GM19023 (cell line): Measurements from ENCODE around the gene EVL.

ENCODE experiments used
- ATAC-seq: cut with Tn5 transposase; IDR thresholded peaks from one replicate; pipeline ENCODE4 v1.9.1; 2021; ENCODE audit warnings: mild to moderate bottlenecking, moderate library complexity; ENCODE audit not compliant: unreplicated experiment

Gene EVL

GRCh38 chr14:100037353-100037752, 27.9 kb upstream of the EVL start:
- no peak for ATAC-seq

DNA sequence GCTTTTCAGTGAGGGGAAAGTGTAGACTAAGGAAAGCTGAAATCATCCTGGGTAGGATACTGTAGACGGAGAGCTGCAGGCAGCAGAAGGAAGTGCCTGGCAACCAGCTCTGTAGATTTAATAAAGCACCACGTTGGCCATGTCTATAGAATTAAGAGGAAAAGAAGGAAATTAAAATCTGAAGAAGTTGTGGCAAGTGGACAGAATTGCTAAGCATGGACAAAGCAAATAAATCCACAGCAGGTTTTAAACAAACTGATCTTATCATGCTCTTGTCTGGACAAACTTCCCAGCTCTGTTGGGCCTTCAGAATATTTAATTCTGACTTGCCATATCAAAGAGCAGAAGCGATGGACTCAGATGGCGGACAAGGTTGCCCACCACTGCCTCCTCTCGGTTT, 27.2 kb upstream of the EVL start:
- ATAC-seq, result no peak

GRCh38 chr14:100039903-100040302, 25.3 kb upstream of the EVL start:
- ATAC-seq, result no peak

GRCh38 chr14:100041271-100041670, 24.0 kb upstream of the EVL start:
- ATAC-seq, result no peak

DNA sequence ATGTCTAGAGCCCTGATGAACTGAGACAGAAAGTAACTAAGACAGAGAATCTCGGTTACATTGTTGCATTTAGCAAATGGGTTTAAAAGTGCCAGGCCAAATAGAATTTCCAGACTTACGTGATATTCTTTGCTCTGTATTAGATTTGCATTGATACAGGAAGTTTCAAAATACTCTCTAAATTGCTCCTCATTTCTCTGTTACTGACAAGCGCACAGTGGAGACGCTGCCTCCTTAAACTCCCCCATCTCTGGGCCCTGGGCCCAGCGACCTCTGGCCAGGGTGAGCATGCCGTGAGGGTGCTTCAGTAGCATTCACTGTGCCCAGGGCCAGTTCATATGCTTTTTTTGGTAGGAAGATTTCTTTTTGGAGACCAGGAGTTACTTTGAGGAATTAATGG, 22.9 kb upstream of the EVL start:
- no peak for ATAC-seq

DNA sequence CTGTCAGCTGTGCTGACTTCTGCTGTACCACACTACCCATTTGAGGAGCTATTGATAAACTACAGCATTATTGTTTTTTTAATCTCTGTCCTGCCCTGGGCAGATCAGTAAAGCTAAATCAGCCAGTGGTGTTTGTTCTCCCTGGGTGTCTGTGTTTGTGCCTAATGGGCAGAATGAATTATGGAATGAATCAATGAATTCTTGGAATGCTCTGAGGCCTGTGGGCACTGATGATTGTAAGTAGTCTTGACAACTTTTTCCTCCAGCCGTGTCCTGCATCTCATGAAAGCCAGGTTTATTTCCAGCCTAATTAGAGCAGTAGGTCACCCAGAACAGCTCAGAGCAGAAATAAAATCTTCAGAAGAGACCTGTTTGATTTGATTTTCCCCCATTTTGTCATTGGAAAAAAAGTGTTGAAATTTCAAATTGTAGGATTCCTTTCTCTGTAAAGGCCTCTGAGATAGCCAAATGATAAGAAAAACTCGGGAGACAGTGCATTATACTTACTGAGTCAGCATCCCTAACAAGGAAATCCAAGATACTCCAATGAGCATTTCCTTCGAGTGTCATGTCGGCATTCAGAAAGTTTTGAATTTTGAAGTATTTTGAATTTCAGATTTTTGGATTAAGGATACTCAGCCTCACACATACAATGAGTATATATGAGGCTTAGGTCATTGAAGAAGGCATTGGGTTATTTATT, 19.4 kb upstream of the EVL start:
- ATAC-seq, result no peak

GRCh38 chr14:100047600-100047999, 17.6 kb upstream of the EVL start:
- no peak for ATAC-seq

GRCh38 chr14:100048786-100049185, 16.4 kb upstream of the EVL start:
- no peak for ATAC-seq

DNA sequence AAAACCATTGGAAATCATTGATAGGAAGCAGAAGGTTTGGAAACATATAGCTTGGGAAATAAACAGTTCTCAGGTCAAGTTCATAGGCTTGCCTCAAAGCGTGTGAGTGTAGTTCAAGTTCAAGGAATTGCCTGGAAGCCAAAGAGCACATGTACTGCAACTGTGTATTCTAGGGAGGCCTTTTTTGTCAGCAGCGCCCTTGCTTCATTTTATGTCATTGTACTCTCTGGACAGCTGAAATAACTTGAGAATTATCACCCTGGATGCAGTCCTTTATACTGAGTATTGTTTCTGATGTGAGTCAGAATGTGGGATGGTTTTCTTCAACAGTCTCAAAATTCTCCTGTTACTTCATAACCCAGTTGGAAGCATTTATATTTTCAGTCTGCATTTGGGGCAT, 16.0 kb upstream of the EVL start:
- no peak for ATAC-seq

- no peak for ATAC-seq
These were observed 14.1 kb upstream of the EVL start for GRCh38 chr14:100051103-100051502.

DNA sequence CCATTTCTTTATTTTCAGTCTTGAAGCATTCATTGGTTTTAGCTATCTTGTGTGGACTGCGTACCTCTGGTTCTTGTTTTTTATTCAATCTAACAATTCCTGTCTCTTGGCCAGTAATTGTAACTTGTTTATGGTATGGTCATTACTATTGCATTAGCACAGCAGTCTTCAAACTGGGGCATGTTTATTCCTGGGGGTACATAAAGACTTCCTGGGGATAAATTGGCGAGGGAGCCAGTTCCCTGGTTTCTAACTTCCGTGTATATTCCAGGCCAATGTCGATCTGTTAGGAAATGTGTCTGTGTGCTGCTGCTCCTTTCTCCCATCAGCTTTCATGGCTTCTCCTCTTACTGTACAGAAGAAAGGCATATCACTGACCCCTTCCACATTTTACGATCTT, 13.7 kb upstream of the EVL start:
- no peak for ATAC-seq

GRCh38 chr14:100052819-100053218, 12.4 kb upstream of the EVL start:
- ATAC-seq, result no peak

DNA sequence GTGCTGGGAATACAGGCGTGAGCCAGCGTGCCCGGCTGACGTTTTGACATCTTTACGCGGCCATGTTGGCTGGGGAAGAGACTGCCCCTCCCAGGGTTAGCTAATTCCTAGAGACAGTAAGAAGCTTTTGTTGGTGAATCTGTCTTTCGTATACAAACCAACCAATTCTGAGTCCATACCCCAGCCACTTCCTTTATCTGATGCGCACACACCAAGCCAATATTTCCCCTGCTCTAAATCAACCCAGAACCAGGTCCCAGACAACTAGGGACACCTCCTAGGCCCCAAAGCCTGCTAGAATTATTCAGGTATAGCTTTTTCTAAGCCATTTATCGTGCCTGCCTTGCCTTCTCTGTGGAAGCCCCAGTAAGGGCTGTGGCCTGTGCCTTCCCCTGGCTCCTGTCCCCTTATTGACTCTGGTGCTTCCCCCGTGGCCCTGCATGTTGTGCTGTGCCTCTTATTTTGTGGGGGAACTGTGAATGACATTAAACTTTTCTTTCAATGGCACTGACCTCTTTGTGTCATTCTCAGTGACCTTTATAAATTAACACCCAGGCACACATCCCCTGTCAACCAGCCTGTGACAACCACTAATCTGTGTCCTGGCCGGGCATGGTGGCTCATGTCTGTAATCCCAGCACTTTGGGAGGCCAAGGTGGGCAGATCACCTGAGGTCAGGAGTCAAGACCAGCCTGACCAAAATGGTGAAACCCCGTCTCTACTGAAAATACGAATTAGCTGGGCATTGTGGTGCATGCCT, 10.7 kb upstream of the EVL start:
- no peak for ATAC-seq

DNA sequence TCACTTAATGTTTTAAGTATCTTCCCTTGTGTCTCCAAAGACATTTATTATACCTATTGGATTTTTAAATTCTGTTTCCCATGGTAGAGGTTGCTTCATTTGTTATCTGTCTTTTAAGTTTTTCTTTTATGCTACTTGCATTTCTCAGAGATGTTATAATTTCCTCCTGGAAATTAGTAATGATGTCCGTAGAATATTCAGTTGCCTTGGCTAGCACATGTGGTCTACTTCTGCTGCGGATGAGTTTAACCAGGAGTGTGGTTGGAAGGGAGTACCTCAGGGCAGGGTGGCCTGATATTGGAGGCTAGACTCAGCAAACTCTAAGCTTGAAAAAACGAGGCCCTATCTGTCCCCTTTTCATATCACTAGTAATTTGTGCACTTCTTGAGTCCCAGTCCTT, 8.8 kb upstream of the EVL start:
- no peak for ATAC-seq

- ATAC-seq, result no peak
These were observed 8.0 kb upstream of the EVL start for GRCh38 chr14:100056964-100057795.

GRCh38 chr14:100058777-100059437, 6.3 kb upstream of the EVL start:
- peak; percentile 66 for ATAC-seq

GRCh38 chr14:100059438-100059781, 5.8 kb upstream of the EVL start:
- no peak for ATAC-seq

DNA sequence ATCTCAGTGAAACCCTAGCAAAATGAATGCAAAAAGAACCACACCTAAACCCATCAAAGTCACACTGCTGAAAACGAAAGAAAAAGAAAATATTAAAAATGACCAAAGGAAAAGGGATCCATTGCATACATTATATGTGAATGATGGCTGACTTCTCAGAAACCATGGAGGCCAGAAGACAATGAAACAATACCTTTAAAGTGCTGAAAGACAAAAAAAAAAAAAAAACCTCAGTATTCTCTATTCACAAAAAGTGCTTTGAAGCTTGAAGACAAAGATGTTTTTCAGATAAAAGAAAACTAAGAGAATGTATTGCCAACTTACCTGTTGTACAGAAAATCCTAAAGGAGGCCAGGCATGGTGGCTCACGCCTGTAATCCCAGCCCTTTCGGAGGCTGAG, 4.5 kb upstream of the EVL start:
- ATAC-seq, result no peak

DNA sequence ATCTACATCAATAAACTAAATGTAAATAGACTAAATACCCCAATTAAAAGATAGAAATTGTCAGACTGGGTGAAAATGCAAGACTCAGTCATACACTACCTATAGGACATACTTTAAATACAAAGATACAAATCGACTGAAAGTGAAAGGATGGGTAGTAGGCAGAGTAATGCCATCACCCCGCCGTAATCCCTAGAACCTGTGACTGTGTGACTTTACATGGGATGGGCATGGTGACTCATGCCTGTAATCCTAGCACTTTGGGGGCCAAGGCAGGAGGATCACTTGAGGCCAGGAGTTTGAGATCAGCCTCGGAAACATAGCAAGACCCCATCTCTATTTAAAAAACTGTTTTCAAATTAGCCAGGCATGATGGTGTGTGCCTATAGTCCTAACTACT, 2.6 kb upstream of the EVL start:
- no peak for ATAC-seq

- no peak for ATAC-seq
These were observed 1.8 kb upstream of the EVL start for GRCh38 chr14:100063314-100063941.
